Activated CD4-positive, alpha-beta memory T cell treated with anti-CD3 and anti-CD28 coated beads for 36 hours (primary cell): Measurements from ENCODE around the gene JPT2. TPM values are rescaled to one million over a fixed set of nuclear protein-coding genes. Genes with fewer than 3 reads are reported as not detected.
"Not testable (repeated sequence)": the region's sequence is repeated elsewhere in the genome, so short reads cannot be mapped to it uniquely, and the experiment has no call there.

ENCODE experiments used
- CTCF ChIA-PET: fragments of 350-600 bp; sonication (Branson Sonifier 250); formaldehyde crosslinking; loops from one replicate; lab custom pipeline; 2021; ENCODE audit warnings: antibody characterized with exemption, inconsistent platforms; lab: Charles Lee
- POLR2A ChIA-PET: fragments of 350-600 bp; sonication (Branson Sonifier 250); formaldehyde crosslinking; loops from one replicate; lab custom pipeline; 2021; ENCODE audit warnings: antibody characterized with exemption; lab: Charles Lee
- DNase-seq: peaks from one replicate; pipeline ENCODE4 v3.0.0-alpha.2; 2020
- H3K27ac Mint-ChIP-seq: one replicate; pipeline ENCODE4 v1.8.0; 2021; ENCODE audit warnings: mixed read lengths
- H3K27me3 Mint-ChIP-seq: one replicate; pipeline ENCODE4 v1.8.0; 2021; ENCODE audit warnings: mixed read lengths
- H3K36me3 Mint-ChIP-seq: one replicate; pipeline ENCODE4 v1.8.0; 2021; ENCODE audit warnings: mixed read lengths
- H3K4me1 Mint-ChIP-seq: one replicate; pipeline ENCODE4 v1.8.0; 2021; ENCODE audit warnings: low read depth, mixed read lengths
- H3K4me3 Mint-ChIP-seq: one replicate; pipeline ENCODE4 v1.8.0; 2021; ENCODE audit warnings: mild to moderate bottlenecking, mixed read lengths
- H3K9me3 Mint-ChIP-seq: one replicate; pipeline ENCODE4 v1.8.0; 2021; ENCODE audit warnings: mixed read lengths
- intact Hi-C: fragments of 100-400 bp; cut with micrococcal nuclease; formaldehyde crosslinking; loops from one replicate; pipeline ENCODE4 v1.15.1; 2023
- total RNA-seq, 2 experiments: library from RNA; stranded (reverse); gene quantifications; one replicate each; pipeline ENCODE4 v1.2.3, GENCODE V29; 2021

Gene JPT2
- total RNA-seq, 2 experiments from 2014 or later = 62.1 to 65.9 TPM

DNA sequence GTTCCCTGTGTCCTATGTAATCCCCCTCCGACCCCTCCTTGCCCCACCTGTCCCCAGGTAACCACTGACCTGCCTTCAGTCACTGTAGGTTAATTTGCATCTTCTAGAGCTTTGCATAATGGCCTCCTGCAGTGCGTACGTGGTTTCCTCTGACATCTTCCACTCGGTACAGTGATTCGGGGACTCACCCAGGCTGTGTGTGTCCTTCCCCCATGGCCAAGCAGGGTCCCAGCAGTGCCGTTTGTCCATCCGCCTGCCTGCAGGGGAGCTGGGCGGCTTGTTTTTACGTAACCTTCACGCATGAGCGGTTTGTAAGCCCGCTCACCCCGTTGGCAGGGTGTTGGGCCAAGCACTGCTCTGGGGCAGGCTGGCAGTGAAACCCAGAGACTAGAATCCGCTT is 35.9 kb downstream of the JPT2 start:
- ChIA-PET CTCF (no interaction called here), POLR2A (no interaction called here)
- H3K27ac Mint-ChIP-seq = no peak overlapping the region
- H3K4me3 Mint-ChIP-seq = no peak overlapping the region
- no peaks in the 10 kb centered on the region for H3K27me3 Mint-ChIP-seq
- no peaks in the 10 kb centered on the region for H3K36me3 Mint-ChIP-seq
- H3K9me3 Mint-ChIP-seq = no peaks in the 10 kb centered on the region
- intact Hi-C loops = no loop called here
- DNase-seq = no peak
- H3K4me1 Mint-ChIP-seq = peaks cover 14% of the 10 kb centered on the region

DNA sequence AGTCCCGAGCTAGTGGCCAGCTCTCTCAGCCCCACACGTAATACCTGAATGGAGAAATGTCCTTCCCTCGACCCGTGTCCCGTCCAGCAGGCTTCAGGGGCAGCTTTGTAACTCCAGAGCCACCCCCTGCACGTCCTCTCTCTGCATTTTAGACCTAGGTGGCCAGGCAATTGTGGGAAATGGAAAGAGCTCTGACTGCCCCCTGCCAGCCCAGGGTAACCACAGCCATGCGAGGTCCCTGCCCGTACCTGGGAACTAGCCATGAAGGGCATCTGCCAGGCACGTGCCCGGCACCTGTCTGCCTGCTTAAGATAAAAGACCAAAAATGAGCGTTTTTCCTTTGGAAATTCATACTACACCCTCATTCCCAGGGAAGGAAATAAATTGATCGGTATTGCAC is 37.1 kb downstream of the JPT2 start:
- ChIA-PET POLR2A (no interaction called here), CTCF (interaction anchor here (1.1 kb wide), 1 partner anchor 9 kb away, joined by 8 read pairs; the partner anchor contains the start of gene MAPK8IP3)
- no peaks in the 10 kb centered on the region for H3K27me3 Mint-ChIP-seq
- no peak overlapping the region for H3K4me3 Mint-ChIP-seq
- peaks cover under 1% of the 10 kb centered on the region for H3K36me3 Mint-ChIP-seq
- H3K27ac Mint-ChIP-seq = no peak overlapping the region
- H3K4me1 Mint-ChIP-seq = peaks cover 5% of the 10 kb centered on the region
- no peak for DNase-seq
- no peaks in the 10 kb centered on the region for H3K9me3 Mint-ChIP-seq
- intact Hi-C loops = no loop called here

DNA sequence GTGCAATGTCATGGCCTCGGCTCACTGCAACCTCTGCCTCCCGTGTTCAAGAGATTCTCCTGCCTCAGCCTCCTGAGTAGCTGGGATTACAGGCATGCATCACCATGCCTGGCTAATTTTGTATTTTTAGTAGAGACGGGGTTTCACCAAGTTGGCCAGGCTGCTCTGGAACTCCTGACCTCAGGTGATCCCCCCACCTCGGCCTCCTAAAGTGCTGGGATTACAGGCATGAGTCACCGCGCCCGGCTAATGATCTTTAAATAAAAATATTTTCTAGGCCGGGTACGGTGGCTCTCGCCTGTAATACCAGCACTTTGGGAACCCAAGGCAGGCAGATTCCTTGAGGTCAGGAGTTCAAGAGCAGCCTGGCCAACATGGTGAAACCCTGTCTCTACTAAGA is 40.2 kb downstream of the JPT2 start:
- intact Hi-C loops, H3K36me3 Mint-ChIP-seq, DNase-seq, H3K27ac Mint-ChIP-seq, H3K9me3 Mint-ChIP-seq, POLR2A ChIA-PET, H3K27me3 Mint-ChIP-seq, H3K4me3 Mint-ChIP-seq: not testable (repeated sequence)
- H3K4me1 Mint-ChIP-seq = peaks cover 22% of the 10 kb centered on the region
- CTCF ChIA-PET = interaction anchor here (2.3 kb wide), 1 partner anchor 12 kb away, joined by 6 read pairs; the partner anchor contains the start of gene MAPK8IP3

DNA sequence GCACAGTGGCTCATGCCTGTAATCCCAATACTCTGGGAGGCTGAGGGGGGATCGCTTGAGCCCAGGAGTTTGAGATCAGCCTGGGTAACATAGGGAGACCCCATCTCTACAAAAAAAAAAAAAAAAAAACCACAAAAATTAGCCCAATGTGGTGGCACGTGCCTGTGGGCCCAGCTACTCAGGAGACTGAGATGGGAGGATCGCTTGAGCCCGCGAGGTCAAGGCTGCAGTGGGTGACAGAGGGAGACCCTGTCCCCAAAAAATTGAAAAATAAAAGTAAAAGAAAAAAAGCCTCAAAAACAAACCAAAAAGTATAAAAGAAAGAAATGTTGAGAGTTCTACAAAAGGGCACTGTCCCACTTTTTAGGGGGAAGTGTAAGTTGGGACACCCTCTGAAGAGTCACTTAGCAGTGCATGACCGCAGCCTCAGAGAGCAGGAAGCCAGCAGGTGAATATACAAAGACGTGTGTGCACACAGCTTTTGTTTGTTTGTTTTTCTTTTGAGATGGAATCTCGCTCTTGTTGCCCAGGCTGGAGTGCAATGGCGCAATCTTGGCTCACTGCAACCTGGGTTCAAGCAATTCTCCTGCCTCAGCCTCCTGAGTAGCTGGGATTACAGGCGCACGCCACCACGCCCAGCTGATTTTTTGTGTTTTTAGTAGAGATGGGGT is 41.6 kb downstream of the JPT2 start:
- H3K9me3 Mint-ChIP-seq, H3K36me3 Mint-ChIP-seq, H3K4me3 Mint-ChIP-seq, POLR2A ChIA-PET, H3K27ac Mint-ChIP-seq, H3K27me3 Mint-ChIP-seq, intact Hi-C loops, DNase-seq: not testable (repeated sequence)
- H3K4me1 Mint-ChIP-seq = peaks cover 24% of the 10 kb centered on the region
- CTCF ChIA-PET = interaction anchor here (0.6 to 2.3 kb wide), 2 partner anchors 14 to 710 kb away, joined by 3 to 6 read pairs; partner anchors contain the start of genes CCNF and MAPK8IP3

DNA sequence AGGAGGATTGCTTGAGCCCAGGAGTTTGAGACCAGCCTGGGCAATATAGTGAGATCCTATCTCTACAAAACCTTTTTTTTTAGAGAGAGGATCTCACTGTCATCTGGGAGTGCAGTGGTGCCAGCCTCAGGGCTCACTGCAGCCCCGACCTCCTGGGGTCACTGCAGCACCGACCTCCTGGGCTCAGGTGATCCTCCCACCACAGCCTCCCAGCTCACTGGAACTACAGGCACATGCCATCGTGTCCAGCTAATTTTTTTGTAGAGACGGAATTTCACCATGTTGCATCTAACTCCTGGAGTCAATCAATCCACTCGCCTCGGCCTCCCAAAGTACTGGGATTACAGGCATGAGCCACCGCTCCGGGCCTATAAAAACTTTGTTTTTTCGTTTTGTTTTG is 43.3 kb downstream of the JPT2 start:
- Mint-ChIP-seq H3K27ac (no peak overlapping the region), H3K4me1 (peaks cover 24% of the 10 kb centered on the region), H3K27me3 (no peaks in the 10 kb centered on the region), H3K9me3 (no peaks in the 10 kb centered on the region), H3K36me3 (peaks cover 2% of the 10 kb centered on the region), H3K4me3 (no peak overlapping the region)
- no peak for DNase-seq
- POLR2A ChIA-PET = no interaction called here
- intact Hi-C loops = no loop called here
- CTCF ChIA-PET = interaction anchor here (0.6 kb wide), 1 partner anchor 93 kb away, joined by 3 read pairs; no protein-coding TSS in a partner anchor

DNA sequence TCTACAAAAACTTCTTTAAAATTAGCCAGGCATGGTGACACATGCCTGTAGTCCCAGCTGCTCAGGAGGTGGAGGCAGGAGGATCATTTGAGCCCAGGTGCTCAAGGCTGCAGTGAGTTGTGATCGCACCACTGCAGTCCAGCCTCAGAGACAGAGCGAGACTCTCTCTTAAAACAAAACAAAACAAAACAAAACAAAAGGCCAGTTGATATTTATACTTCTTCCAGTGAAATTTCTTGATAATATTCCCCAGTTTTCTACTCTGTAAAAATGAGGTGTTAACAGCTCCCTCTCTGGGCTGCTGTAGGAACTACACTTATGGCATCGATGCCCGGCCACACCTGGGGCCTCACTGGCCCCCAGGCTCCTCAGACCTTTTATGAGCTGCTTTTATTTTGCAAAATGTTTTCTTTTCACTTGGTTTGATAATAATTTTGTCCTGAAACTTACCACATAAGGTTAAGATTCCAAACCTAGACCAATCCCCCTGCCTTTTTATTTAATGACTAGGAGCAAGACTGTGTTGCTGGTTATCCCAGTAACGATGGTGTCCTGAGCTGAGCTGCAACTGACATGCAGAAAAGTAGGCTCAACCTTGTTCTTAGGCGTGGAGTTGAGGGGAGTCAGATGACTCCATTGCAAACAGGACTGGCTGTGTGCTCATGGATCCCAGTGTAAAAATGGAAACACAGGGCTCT is 45.5 kb downstream of the JPT2 start:
- intact Hi-C loops = loop anchor here (1.0 kb wide), 1 partner anchor 45 kb away; the partner anchor contains the start of gene JPT2
- H3K9me3 Mint-ChIP-seq = no peaks in the 10 kb centered on the region
- POLR2A ChIA-PET = no interaction called here
- no peak overlapping the region for H3K4me3 Mint-ChIP-seq
- peaks cover 5% of the 10 kb centered on the region for H3K36me3 Mint-ChIP-seq
- peak overlapping the region; percentile 49 for H3K27ac Mint-ChIP-seq
- H3K27me3 Mint-ChIP-seq = no peaks in the 10 kb centered on the region
- H3K4me1 Mint-ChIP-seq = peaks cover 24% of the 10 kb centered on the region
- DNase-seq = peak; percentile 53
- CTCF ChIA-PET = interaction anchor here (0.7 to 2.6 kb wide), 18 partner anchors 9 to 360 kb away, joined by 3 to 11 read pairs (median 3); partner anchors contain the start of genes JPT2, NUBP2 and SPSB3

DNA sequence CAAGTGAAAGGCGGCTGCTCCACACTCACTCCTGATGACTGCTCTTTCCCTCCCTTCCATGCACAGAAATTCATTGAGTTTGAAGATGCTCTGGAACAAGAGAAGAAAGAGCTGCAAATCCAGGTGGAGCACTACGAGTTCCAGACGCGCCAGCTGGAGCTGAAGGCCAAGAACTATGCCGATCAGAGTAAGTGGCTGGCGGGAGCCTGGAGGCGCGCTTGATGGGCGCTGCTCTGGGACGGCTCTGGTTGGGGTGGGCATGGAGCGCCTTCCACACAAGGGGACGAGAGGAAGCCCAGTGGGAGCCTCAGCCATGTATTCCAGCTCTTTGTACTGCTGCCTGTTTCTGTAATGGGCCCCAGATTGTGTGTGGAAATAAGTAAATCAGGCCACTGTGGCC is 46.4 kb downstream of the JPT2 start:
- Mint-ChIP-seq H3K4me1 (peaks cover 24% of the 10 kb centered on the region), H3K9me3 (no peaks in the 10 kb centered on the region), H3K27me3 (no peaks in the 10 kb centered on the region), H3K27ac (no peak overlapping the region), H3K4me3 (no peak overlapping the region), H3K36me3 (peaks cover 9% of the 10 kb centered on the region)
- ChIA-PET POLR2A (no interaction called here), CTCF (interaction anchor here (0.6 to 2.6 kb wide), 7 partner anchors 8 to 1013 kb away, joined by 3 to 11 read pairs (median 4); no protein-coding TSS in a partner anchor)
- DNase-seq = no peak
- intact Hi-C loops = no loop called here

DNA sequence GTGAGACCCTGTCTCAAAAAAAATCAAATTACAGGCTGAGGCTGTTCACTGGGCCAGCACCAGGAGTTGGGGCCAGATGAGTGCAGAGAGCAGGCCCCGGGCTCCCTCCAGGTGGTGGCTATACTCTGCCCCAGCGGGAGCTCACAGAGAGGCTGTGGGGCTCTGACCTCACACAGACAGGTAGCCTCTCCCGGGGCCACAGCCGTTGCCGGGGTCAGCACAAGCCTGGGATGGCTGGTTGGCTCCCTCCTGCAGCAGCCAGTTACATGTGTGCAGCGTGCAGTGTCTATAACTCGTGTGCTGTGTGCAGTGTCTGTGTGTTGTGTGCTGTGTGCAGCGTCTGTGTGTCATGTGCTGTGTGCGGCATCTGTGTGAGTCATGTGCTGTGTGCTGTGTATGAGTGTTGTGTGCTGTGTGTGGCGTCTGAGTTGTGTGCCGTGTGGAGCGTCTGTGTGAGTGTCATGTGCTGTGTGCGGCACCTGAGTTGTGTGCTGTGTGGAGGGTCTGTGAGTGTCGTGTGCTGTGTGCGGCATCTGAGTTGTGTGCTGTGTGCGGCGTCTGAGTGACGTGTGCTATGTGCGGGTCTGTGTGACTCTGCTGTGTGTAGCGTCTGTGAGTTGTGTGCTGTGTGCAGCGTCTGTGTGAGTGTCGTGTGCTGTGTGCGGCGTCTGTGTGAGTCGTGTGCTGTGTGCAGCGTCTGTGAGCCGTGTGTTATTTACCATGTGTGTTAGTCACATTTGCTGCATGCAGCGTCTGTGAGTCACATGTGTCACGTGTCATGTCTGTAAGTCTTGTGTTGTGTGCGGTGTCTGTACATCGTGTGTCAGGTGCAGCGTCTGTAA is 48.8 kb downstream of the JPT2 start:
- Mint-ChIP-seq H3K4me1 (peaks cover 18% of the 10 kb centered on the region), H3K27ac (no peak overlapping the region), H3K36me3 (peaks cover 7% of the 10 kb centered on the region), H3K4me3 (no peak overlapping the region), H3K27me3 (no peaks in the 10 kb centered on the region), H3K9me3 (no peaks in the 10 kb centered on the region)
- POLR2A ChIA-PET = no interaction called here
- intact Hi-C loops = no loop called here
- CTCF ChIA-PET = interaction anchor here (1.0 kb wide), 1 partner anchor 21 kb away, joined by 7 read pairs; the partner anchor contains the start of gene MAPK8IP3
- no peak for DNase-seq

DNA sequence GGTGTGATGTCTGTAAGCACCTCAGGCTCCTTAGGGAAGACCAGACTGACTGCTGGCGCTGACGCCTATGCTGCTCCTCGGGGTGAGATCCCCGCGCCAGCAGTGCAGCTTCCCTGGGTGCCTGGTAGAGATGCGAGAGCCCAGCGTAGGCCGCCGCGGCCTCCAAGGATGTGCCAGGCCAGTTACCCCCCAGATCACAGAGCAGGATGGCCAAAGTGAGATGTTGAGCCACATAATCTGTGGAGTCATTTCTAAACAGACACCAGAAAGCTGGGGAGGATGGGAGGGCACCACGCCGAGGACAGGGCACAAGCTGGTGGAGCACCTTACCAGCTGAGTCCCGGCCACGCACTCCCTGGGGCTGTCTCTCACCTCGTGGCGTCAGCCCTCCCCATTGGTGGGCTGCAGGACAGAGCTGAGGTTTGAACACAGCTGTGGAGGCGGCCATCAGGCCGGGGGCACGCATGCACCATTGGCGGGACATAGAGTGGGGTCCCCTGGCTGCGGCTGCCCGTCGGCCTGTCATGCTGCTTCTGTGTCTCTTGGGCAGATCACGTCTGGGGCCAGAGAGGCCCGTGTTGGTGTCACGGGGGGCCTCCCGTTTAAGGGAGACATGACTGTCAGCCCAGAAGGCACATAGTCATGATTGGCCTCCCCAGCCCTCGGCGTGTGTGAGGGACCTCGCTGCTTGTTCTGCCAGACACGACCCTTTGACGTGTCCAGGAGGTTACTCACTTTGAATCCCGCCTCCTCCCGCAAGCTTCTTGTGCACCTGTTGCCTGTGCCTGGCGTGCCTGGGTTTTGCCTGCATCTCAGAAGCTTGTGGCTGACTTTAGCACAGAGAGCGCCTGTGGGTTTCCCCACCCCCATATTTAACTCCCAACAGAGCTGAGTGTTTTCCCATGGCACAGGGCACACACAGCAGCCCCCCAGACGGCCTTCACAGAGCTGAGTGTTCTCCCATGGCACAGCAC is 49.9 kb downstream of the JPT2 start:
- no peaks in the 10 kb centered on the region for H3K27me3 Mint-ChIP-seq
- H3K9me3 Mint-ChIP-seq = no peaks in the 10 kb centered on the region
- POLR2A ChIA-PET = no interaction called here
- peaks cover 9% of the 10 kb centered on the region for H3K4me1 Mint-ChIP-seq
- H3K4me3 Mint-ChIP-seq = no peak overlapping the region
- no peak overlapping the region for H3K27ac Mint-ChIP-seq
- intact Hi-C loops = no loop called here
- H3K36me3 Mint-ChIP-seq = peaks cover 7% of the 10 kb centered on the region
- CTCF ChIA-PET = no interaction called here
- DNase-seq = no peak

DNA sequence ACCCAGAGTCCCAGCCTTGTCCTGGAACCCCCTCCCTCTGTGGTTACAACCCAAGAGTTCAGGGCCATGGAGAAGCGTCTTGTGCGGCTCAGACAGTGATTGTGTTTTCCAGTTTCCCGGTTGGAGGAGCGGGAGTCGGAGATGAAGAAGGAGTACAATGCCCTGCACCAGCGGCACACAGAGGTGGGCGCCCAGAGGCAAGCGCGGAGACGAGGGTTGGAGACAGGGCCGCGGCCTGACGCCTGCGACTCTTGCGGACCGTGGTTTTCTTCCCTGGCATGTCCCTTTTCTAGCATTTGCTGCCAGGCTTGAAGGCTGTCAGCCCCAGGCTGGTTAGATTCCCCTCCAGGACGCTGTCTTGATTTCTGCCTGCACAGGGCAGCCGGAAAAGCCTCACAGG is 50.9 kb downstream of the JPT2 start:
- no peak overlapping the region for H3K4me3 Mint-ChIP-seq
- H3K27me3 Mint-ChIP-seq = no peaks in the 10 kb centered on the region
- no peak overlapping the region for H3K27ac Mint-ChIP-seq
- POLR2A ChIA-PET = no interaction called here
- H3K36me3 Mint-ChIP-seq = peaks cover 7% of the 10 kb centered on the region
- no peaks in the 10 kb centered on the region for H3K4me1 Mint-ChIP-seq
- CTCF ChIA-PET = no interaction called here
- no peak for DNase-seq
- intact Hi-C loops = no loop called here
- no peaks in the 10 kb centered on the region for H3K9me3 Mint-ChIP-seq

DNA sequence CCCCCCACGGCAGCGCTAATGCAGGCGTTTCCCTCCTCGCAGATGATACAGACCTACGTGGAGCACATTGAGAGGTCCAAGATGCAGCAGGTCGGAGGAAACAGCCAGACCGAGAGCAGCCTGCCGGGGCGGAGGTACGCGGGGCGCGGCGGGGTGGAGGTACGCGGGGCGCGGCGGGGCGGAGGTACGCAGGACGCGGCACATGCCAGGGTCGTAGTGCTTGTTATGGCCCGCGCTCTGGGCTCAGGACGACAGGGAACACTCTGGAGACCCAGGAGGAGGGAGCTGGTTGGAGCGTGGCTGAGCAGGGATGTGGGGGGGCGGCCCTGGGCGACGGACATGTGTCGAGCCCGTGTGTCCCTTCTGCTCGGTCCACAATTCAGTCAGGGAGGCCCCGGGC is 51.4 kb downstream of the JPT2 start:
- DNase-seq = no peak
- no peaks in the 10 kb centered on the region for H3K27me3 Mint-ChIP-seq
- no peaks in the 10 kb centered on the region for H3K9me3 Mint-ChIP-seq
- H3K36me3 Mint-ChIP-seq = peaks cover 7% of the 10 kb centered on the region
- CTCF ChIA-PET = interaction anchor here (1.3 kb wide), 1 partner anchor 24 kb away, joined by 8 read pairs; the partner anchor contains the start of gene MAPK8IP3
- H3K27ac Mint-ChIP-seq = no peak overlapping the region
- no peaks in the 10 kb centered on the region for H3K4me1 Mint-ChIP-seq
- POLR2A ChIA-PET = no interaction called here
- intact Hi-C loops = no loop called here
- H3K4me3 Mint-ChIP-seq = no peak overlapping the region
